Measurements from ENCODE around the gene FBN2.

FBN2 gene

DNA sequence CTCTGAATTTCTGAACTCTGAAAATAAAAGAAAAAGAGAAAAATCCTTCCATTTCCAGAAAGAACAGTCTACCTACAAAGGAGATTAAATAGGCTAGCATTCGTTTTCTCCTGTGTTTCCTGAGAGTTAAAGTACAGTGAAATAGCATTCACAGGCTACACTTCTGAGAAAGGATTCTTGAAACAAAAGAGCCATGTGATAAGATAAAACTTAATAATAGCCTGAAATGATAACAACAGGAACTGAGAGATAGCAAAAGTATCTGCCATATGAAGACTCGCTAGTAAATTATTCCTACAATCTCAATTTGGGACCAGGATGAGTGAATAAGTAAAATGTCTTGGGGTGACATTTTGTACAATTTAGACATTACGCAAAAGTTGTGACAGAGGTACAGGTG is 62.4 kb downstream of the FBN2 start:
- H3K4me3 ChIP-seq (ENCODE audit: low read length, poor library complexity, severe bottlenecking) = no peak overlapping the region
- no peak for TF ChIP-seq EZH2phosphoT487 (IDR thresholded peaks at IDR 0.05; ENCODE audit: borderline replicate concordance)
- TF ChIP-seq, protein P1, sequence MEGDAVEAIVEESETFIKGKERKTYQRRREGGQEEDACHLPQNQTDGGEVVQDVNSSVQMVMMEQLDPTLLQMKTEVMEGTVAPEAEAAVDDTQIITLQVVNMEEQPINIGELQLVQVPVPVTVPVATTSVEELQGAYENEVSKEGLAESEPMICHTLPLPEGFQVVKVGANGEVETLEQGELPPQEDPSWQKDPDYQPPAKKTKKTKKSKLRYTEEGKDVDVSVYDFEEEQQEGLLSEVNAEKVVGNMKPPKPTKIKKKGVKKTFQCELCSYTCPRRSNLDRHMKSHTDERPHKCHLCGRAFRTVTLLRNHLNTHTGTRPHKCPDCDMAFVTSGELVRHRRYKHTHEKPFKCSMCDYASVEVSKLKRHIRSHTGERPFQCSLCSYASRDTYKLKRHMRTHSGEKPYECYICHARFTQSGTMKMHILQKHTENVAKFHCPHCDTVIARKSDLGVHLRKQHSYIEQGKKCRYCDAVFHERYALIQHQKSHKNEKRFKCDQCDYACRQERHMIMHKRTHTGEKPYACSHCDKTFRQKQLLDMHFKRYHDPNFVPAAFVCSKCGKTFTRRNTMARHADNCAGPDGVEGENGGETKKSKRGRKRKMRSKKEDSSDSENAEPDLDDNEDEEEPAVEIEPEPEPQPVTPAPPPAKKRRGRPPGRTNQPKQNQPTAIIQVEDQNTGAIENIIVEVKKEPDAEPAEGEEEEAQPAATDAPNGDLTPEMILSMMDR (conservative IDR thresholded peaks at IDR 0.05; ENCODE audit: low read length) = no peak
- H2AFZ ChIP-seq (ENCODE audit: low read length) = no peak overlapping the region
- no peaks in the 10 kb centered on the region for H3K9me2 ChIP-seq (replicated peaks; ENCODE audit: low read depth, low read length)
- H3K36me3 ChIP-seq (ENCODE audit: insufficient read depth, low read length) = no peaks in the 10 kb centered on the region
- H3K4me1 ChIP-seq (ENCODE audit: insufficient read depth, low read length, poor library complexity, severe bottlenecking) = no peaks in the 10 kb centered on the region
- no peaks in the 10 kb centered on the region for H3K9me3 ChIP-seq (ENCODE audit: insufficient read depth, low read depth, low read length)
- H3K4me2 ChIP-seq (ENCODE audit: low read depth, low read length, poor library complexity, severe bottlenecking) = no peak overlapping the region
- no peaks in the 10 kb centered on the region for H3K27me3 ChIP-seq (ENCODE audit: insufficient read depth, low read length, poor library complexity, severe bottlenecking)
- no peaks in the 10 kb centered on the region for H3F3A ChIP-seq (ENCODE audit: low read depth)
- no peak overlapping the region for H3K9ac ChIP-seq (ENCODE audit: low read depth, low read length, poor library complexity, severe bottlenecking)
- no peaks in the 10 kb centered on the region for H3K79me2 ChIP-seq (ENCODE audit: insufficient read depth, low read length)
- no peaks in the 10 kb centered on the region for H4K20me1 ChIP-seq (ENCODE audit: insufficient read depth, low read length, poor library complexity, severe bottlenecking)

- no peak for TF ChIP-seq EZH2phosphoT487 (IDR thresholded peaks at IDR 0.05; ENCODE audit: borderline replicate concordance)
- TF ChIP-seq, protein P1 (conservative IDR thresholded peaks at IDR 0.05; ENCODE audit: low read length) = no peak
- Histone ChIP-seq H3F3A (ENCODE audit: low read depth) (no peaks in the 10 kb centered on the region), H3K9ac (ENCODE audit: low read depth, low read length, poor library complexity, severe bottlenecking) (no peak overlapping the region), H3K4me1 (ENCODE audit: insufficient read depth, low read length, poor library complexity, severe bottlenecking) (no peaks in the 10 kb centered on the region), H3K9me2 (replicated peaks; ENCODE audit: low read depth, low read length) (no peaks in the 10 kb centered on the region), H3K9me3 (ENCODE audit: insufficient read depth, low read depth, low read length) (no peaks in the 10 kb centered on the region), H2AFZ (ENCODE audit: low read length) (no peak overlapping the region), H3K27me3 (ENCODE audit: insufficient read depth, low read length, poor library complexity, severe bottlenecking) (no peaks in the 10 kb centered on the region), H3K4me2 (ENCODE audit: low read depth, low read length, poor library complexity, severe bottlenecking) (no peak overlapping the region), H3K79me2 (ENCODE audit: insufficient read depth, low read length) (no peaks in the 10 kb centered on the region), H4K20me1 (ENCODE audit: insufficient read depth, low read length, poor library complexity, severe bottlenecking) (no peaks in the 10 kb centered on the region), H3K4me3 (ENCODE audit: low read length, poor library complexity, severe bottlenecking) (no peak overlapping the region), H3K36me3 (ENCODE audit: insufficient read depth, low read length) (no peaks in the 10 kb centered on the region)
Measured at GRCh38 chr5:128472919-128473318, 65.1 kb downstream of the FBN2 start.

GRCh38 chr5:128472036-128472435 is 66.0 kb downstream of the FBN2 start:
- Histone ChIP-seq H3K9ac (ENCODE audit: low read depth, low read length, poor library complexity, severe bottlenecking) (no peak overlapping the region), H3K36me3 (ENCODE audit: insufficient read depth, low read length) (no peaks in the 10 kb centered on the region), H3K4me2 (ENCODE audit: low read depth, low read length, poor library complexity, severe bottlenecking) (no peak overlapping the region), H3K79me2 (ENCODE audit: insufficient read depth, low read length) (no peaks in the 10 kb centered on the region), H3K27me3 (ENCODE audit: insufficient read depth, low read length, poor library complexity, severe bottlenecking) (no peaks in the 10 kb centered on the region), H3K4me3 (ENCODE audit: low read length, poor library complexity, severe bottlenecking) (no peak overlapping the region), H4K20me1 (ENCODE audit: insufficient read depth, low read length, poor library complexity, severe bottlenecking) (no peaks in the 10 kb centered on the region), H3K9me3 (ENCODE audit: insufficient read depth, low read depth, low read length) (no peaks in the 10 kb centered on the region), H3F3A (ENCODE audit: low read depth) (no peaks in the 10 kb centered on the region), H3K4me1 (ENCODE audit: insufficient read depth, low read length, poor library complexity, severe bottlenecking) (no peaks in the 10 kb centered on the region), H2AFZ (ENCODE audit: low read length) (no peak overlapping the region), H3K9me2 (replicated peaks; ENCODE audit: low read depth, low read length) (no peaks in the 10 kb centered on the region)
- TF ChIP-seq, protein P1 (conservative IDR thresholded peaks at IDR 0.05; ENCODE audit: low read length) = no peak
- no peak for TF ChIP-seq EZH2phosphoT487 (IDR thresholded peaks at IDR 0.05; ENCODE audit: borderline replicate concordance)

Measured in Loucy (cell line).